Small intestine (tissue), 7 donors: ENCODE results near the gene SLCO4A1. TPM values are rescaled to one million over a fixed set of nuclear protein-coding genes. Genes with fewer than 3 reads are reported as not detected.

Experiments
- DNase-seq, 2 donors: peaks; one replicate each; pipeline versions ENCODE4 v3.0.0 to v3.0.0-alpha.2; 2013
- FAIRE-seq: peaks from 2 replicates; lab custom pipeline; 2012; peaks lifted over from hg19 to GRCh38; lab: Jason Lieb, UNC
- H3K27ac ChIP-seq, 3 donors: one replicate each; pipeline ENCODE4 v1.5.1; 2013; ENCODE audit warnings: low read length in 2 of 3, mild to moderate bottlenecking in 2 of 3, control low read depth in 1 of 3, inconsistent platforms in 1 of 3, low read depth in 1 of 3, moderate library complexity in 1 of 3
- H3K27me3 ChIP-seq, 3 donors: one replicate each; pipeline ENCODE4 v1.6.1; 2013; ENCODE audit warnings: low read length in 3 of 3, inconsistent platforms in 1 of 3; ENCODE audit not compliant: control insufficient read depth in 3 of 3, insufficient read depth in 3 of 3
- H3K36me3 ChIP-seq, 3 donors: one replicate each; pipeline ENCODE4 v1.6.1; 2013; ENCODE audit warnings: low read length in 3 of 3, inconsistent platforms in 1 of 3, low read depth in 1 of 3, mild to moderate bottlenecking in 1 of 3, moderate library complexity in 1 of 3; ENCODE audit not compliant: control insufficient read depth in 3 of 3, insufficient read depth in 2 of 3
- H3K4me1 ChIP-seq, 3 donors: one replicate each; pipeline ENCODE4 v1.6.1; 2013; ENCODE audit warnings: low read length in 2 of 3, inconsistent platforms in 1 of 3, low read depth in 1 of 3, mild to moderate bottlenecking in 1 of 3, moderate library complexity in 1 of 3; ENCODE audit not compliant: control insufficient read depth in 3 of 3, insufficient read depth in 2 of 3
- H3K4me3 ChIP-seq, 3 donors: one replicate each; pipeline ENCODE4 v1.5.1; 2013; ENCODE audit warnings: low read length in 3 of 3, control low read depth in 1 of 3, inconsistent platforms in 1 of 3, low read depth in 1 of 3, mild to moderate bottlenecking in 1 of 3, moderate library complexity in 1 of 3
- H3K9me3 ChIP-seq, 2 donors: one replicate each; pipeline ENCODE4 v1.6.1; 2013; ENCODE audit warnings: low read depth in 1 of 2, low read length in 1 of 2; ENCODE audit not compliant: control insufficient read depth in 2 of 2, insufficient read depth in 1 of 2
- WGBS, 3 donors: extraction: QIAGEN DNeasy Blood & Tissue Kit; methylation state at CpG; one replicate each; pipeline ENCODE4 v1.1.7; 2013; 5-methylcytosine and 5-hydroxymethylcytosine counted together
- polyA plus RNA-seq, 4 donors: library from polyadenylated mRNA; stranded (reverse) in 3 of 4; unstranded in 1 of 4; fragments of 200-250 nt in 3 of 4; fragments of 120-200 nt in 1 of 4; gene quantifications; one replicate each; pipeline versions ENCODE4 v1.2.1 to v1.2.3, GENCODE V29; 2013
- donor health status: healthy with polysubstance abuse.
- donor health status: control.
- donor health status: control.
- donor health status: Bipolar disorder and iron deficiency.
- donor health status: healthy.

Gene SLCO4A1
- polyA plus RNA-seq, 4 donors, result 0.58 to 22.4 (median 3.5) TPM

DNA sequence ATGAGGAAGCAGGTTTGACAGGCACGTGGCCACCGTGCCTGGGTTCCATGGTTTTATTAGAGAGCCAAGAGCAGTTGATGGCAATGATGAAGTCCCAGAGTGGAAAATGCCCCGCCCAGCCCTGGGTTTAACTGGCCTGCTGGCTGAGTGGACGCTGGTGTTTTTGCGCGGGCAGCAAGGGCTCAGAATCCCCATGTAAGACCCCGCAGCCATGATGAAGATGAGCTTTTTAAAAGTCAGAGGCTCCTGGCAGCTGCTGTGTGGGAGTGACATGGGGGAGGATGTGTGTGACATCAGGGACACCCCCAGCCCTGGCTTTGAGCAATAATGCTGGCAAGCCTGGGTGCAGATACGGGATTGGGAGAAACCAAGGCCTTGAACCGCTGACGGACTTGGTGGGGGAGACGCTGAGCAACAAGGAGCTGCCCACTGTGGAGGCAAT, 33.0 kb upstream of the SLCO4A1 start:
- peaks cover 0 to 7% (median 0%) of the 10 kb centered on the region in 3 donors for H3K4me1 ChIP-seq
- DNase-seq (no peak), FAIRE-seq (no peak)
- H3K27me3 ChIP-seq, result peaks cover 0 to 25% (median 0%) of the 10 kb centered on the region in 3 donors
- no peaks in the 10 kb centered on the region for H3K36me3 ChIP-seq
- WGBS, 3 donors, result 83 to 89% (median 84%) methylated on average over 11 of the region's 11 CpGs
- H3K9me3 ChIP-seq, result peaks cover 0 to 6% of the 10 kb centered on the region in 2 donors
- no peak overlapping the region for H3K4me3 ChIP-seq
- H3K27ac ChIP-seq, result no peak overlapping the region

- Histone ChIP-seq H3K9me3 (peaks cover 0 to 6% of the 10 kb centered on the region in 2 donors), H3K27me3 (peaks cover 0 to 25% (median 0%) of the 10 kb centered on the region in 3 donors), H3K4me1 (peaks cover 0 to 7% (median 0%) of the 10 kb centered on the region in 3 donors), H3K27ac (no peak overlapping the region), H3K4me3 (no peak overlapping the region), H3K36me3 (no peaks in the 10 kb centered on the region)
- 82 to 87% (median 84%) methylated on average over 20 to 22 of the region's 22 CpGs for WGBS, 3 donors
- no peak for FAIRE-seq
- DNase-seq, result no peak
Observed at GRCh38 chr20:62609811-62610757, 32.2 kb upstream of the SLCO4A1 start.

- no peak for FAIRE-seq
- 91 to 94% (median 92%) methylated on average over 2 of the region's 2 CpGs for WGBS, 3 donors
Observed at GRCh38 chr20:62611012-62611411, 31.3 kb upstream of the SLCO4A1 start.

DNA sequence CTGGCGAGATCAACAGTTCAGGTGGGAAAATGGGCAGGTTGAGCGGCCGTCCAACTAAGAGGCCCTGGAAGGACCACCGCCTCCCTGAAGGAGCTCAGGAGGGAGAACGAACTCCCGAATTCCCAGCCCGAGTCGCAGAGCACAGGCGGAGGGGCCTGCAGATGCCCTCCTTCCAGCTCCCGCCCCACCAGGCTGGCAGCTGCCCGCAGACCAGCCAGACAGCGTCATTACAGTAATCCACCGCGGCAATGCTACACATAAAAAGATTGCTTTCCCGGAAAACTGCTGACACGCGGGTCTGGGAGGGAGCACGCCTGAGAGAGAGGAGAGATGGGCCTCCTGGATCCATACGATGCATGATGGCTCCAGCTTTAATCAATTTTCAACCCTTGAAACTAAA, 30.5 kb upstream of the SLCO4A1 start:
- Histone ChIP-seq H3K4me1 (peaks cover 0 to 1% (median 0%) of the 10 kb centered on the region in 3 donors), H3K36me3 (no peaks in the 10 kb centered on the region), H3K27ac (no peak overlapping the region), H3K27me3 (peaks cover 0 to 16% (median 0%) of the 10 kb centered on the region in 3 donors), H3K9me3 (peaks cover 0 to 6% of the 10 kb centered on the region in 2 donors), H3K4me3 (no peak overlapping the region)
- FAIRE-seq (no peak), DNase-seq (no peak)
- WGBS, 3 donors, result 81 to 85% (median 81%) methylated on average over 19 of the region's 19 CpGs

More at GRCh38 chr20:62611012-62611411, 31.3 kb upstream of the SLCO4A1 start:
- Histone ChIP-seq H3K36me3 (no peaks in the 10 kb centered on the region), H3K27ac (no peak overlapping the region), H3K4me1 (peaks cover 0 to 7% (median 0%) of the 10 kb centered on the region in 3 donors), H3K27me3 (peaks cover 0 to 22% (median 0%) of the 10 kb centered on the region in 3 donors), H3K4me3 (no peak overlapping the region), H3K9me3 (peaks cover 0 to 6% of the 10 kb centered on the region in 2 donors)
- no peak for DNase-seq

DNA sequence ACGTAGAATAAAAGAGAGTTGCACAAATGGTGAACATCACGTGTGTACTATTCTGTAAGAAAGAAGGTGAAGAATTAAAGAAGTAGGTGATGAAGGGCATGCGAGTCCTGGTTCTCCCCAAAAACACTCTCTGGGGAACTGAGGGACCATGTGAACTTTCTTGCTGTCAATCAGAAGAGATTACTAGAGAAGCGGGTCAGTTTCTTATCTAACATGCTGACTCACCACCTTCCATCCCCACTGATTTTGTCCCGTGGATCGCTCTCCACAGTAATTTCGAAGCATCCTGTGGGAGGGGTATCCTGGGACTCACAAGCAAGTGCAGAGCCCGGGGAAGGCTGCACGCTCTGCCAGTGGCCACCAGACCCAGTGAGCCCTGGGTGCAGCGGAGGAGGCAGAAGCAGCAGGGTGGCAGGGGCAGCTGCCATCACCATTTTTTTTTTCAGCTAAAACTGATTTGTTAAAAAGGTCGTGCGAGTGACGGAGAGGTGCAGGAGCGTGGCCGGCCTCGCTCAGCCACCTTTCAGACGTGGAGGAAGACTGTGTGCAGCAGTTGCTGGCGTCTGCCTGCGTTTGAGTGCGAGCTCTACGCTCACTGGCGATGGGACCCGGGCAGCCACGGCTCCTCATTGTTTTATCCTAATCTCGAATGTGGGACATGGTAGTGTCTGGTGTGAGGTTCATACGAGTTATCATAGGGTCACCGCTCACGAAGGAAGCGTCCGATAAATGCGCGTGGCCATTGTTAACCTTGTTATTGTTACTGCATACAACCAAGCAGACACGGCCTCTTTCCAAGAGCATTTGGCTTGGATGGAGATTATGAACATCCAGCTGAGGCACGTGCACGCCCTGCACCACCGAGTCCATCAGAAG, 28.0 kb upstream of the SLCO4A1 start:
- 76 to 81% (median 76%) methylated on average over 36 of the region's 36 CpGs for WGBS, 3 donors
- Histone ChIP-seq H3K36me3 (no peaks in the 10 kb centered on the region), H3K9me3 (peaks cover 0 to 6% of the 10 kb centered on the region in 2 donors), H3K4me3 (no peak overlapping the region), H3K27me3 (peaks cover 0 to 10% (median 0%) of the 10 kb centered on the region in 3 donors), H3K4me1 (no peaks in the 10 kb centered on the region), H3K27ac (no peak overlapping the region)
- DNase-seq (no peak), FAIRE-seq (no peak)

DNA sequence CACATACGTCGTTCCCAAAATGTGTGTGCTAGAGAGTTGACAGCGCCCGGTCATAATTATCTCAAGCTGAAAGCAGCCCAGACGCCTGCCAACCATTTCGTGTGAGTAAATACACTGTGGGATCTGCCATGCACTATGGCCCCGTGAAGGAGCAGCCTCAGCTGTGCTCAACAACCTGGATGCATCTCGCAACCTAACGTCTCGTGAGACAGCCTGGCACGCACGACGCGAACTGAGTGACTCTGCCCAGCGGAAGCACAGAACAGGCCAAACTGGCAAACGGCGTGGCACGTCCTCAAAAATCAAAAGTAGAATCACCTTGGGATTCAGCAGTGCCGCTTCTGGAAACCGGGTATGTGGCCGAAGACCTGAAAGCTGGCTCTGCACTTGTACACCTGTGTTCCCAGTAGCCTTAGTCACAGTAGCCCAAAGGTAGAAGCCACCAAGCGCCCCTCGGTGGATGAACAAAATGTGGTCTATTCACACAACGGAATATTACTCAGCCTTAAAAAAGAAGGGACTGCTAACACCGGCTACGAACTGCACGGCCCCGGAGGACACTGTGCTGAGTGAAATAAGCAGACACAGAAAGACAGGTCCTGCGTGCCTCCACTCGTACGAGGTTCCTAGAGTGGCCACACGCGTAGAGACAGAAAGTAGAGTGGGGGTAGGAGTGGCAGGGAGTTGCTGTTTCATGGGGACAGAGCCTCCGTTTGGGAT, 27.2 kb upstream of the SLCO4A1 start:
- H3K4me3 ChIP-seq, result no peak overlapping the region
- H3K36me3 ChIP-seq, result no peaks in the 10 kb centered on the region
- DNase-seq (no peak), FAIRE-seq (no peak)
- H3K27me3 ChIP-seq, result peaks cover 0 to 5% (median 0%) of the 10 kb centered on the region in 3 donors
- peaks cover 0 to 6% of the 10 kb centered on the region in 2 donors for H3K9me3 ChIP-seq
- H3K27ac ChIP-seq, result no peak overlapping the region
- WGBS, 3 donors, result 86 to 92% (median 89%) methylated on average over 34 of the region's 34 CpGs
- H3K4me1 ChIP-seq, result no peaks in the 10 kb centered on the region

- DNase-seq, result no peak
- peaks cover 0 to 4% of the 10 kb centered on the region in 2 donors for H3K9me3 ChIP-seq
- 89 to 94% (median 94%) methylated on average over 12 of the region's 12 CpGs for WGBS, 3 donors
- H3K4me1 ChIP-seq, result no peaks in the 10 kb centered on the region
- H3K27ac ChIP-seq, result no peak overlapping the region
- no peak for FAIRE-seq
- H3K27me3 ChIP-seq, result peaks cover 0 to 4% (median 0%) of the 10 kb centered on the region in 3 donors
- no peaks in the 10 kb centered on the region for H3K36me3 ChIP-seq
- H3K4me3 ChIP-seq, result no peak overlapping the region
Observed at GRCh38 chr20:62615750-62616251, 26.5 kb upstream of the SLCO4A1 start.
